A549 (cell line): ENCODE data around the gene G2E3. TPM values are rescaled to one million over a fixed set of nuclear protein-coding genes. Genes with fewer than 3 reads are reported as not detected.

ENCODE experiments used
- ATAC-seq, 2 experiments: fragments of 200-7000 bp in 1 of 2; fragments of >200 bp in 1 of 2; cut with Nextera tagmentation in 1 of 2; cut with Tn5 transposase in 1 of 2; 3 replicates each; pipeline versions ENCODE4 v1.8.0 to v1.9.1; 2018 to 2020; ENCODE audit warnings: mild to moderate bottlenecking in 1 of 2, moderate library complexity in 1 of 2
- CTCF ChIA-PET: fragments of 300-600 bp; sonication (Branson Sonifier 250); formaldehyde crosslinking; extraction: SDS; loops from one replicate; lab custom pipeline; 2021; ENCODE audit warnings: antibody characterized with exemption, inconsistent platforms; lab: Yijun Ruan, JAX
- POLR2A ChIA-PET: fragments of 350-600 bp; formaldehyde crosslinking; extraction: SDS; loops from one replicate; lab custom pipeline; 2021; ENCODE audit warnings: antibody characterized with exemption, inconsistent platforms; lab: Yijun Ruan, JAX
- DNase-seq, 2 experiments: peaks; one replicate each; pipeline versions ENCODE4 v3.0.0 to v3.0.0-alpha.2; 2011 to 2016; ENCODE audit warnings: low read depth in 1 of 2, low spot score in 1 of 2
- FAIRE-seq: peaks from 2 replicates; lab custom pipeline; 2011; peaks lifted over from hg19 to GRCh38; lab: Jason Lieb, UNC
- H3K27ac ChIP-seq, 2 experiments: fragments of >200 bp; sonication (Bioruptor Twin); formaldehyde crosslinking; 3 replicates each; pipeline ENCODE4 v1.5.1; 2016 to 2017
- H3K4me1 ChIP-seq: fragments of >200 bp; sonication (Bioruptor Twin); formaldehyde crosslinking; 3 replicates; pipeline ENCODE4 v1.6.1; 2016
- H3K4me2 ChIP-seq: fragments of >200 bp; sonication (Bioruptor Twin); formaldehyde crosslinking; 3 replicates; pipeline ENCODE4 v1.6.1; 2016
- H3K4me3 ChIP-seq: fragments of >200 bp; sonication (Bioruptor Twin); formaldehyde crosslinking; 3 replicates; pipeline ENCODE4 v1.5.1; 2016
- H3K9me3 ChIP-seq: fragments of >200 bp; sonication (Bioruptor Twin); formaldehyde crosslinking; 3 replicates; pipeline ENCODE4 v1.6.1; 2016
- ATOH8 ChIP-seq: fragments of 250-450 bp; sonication (Bioruptor Pico); IDR thresholded peaks from 2 replicates; pipeline ENCODE4 v1.5.0; 2020; ENCODE audit warnings: low read depth, mild to moderate bottlenecking, moderate library complexity
- CEBPB ChIP-seq, 2 experiments: fragments of >200 bp in 1 of 2; sonication (Bioruptor Twin) in 1 of 2; formaldehyde crosslinking in 1 of 2; IDR thresholded peaks; 2 replicates each; pipeline ENCODE4 v1.6.1; 2012 to 2016
- CHD2 ChIP-seq: fragments of 150-350 bp; IDR thresholded peaks from 2 replicates; pipeline ENCODE4 v1.6.1; 2014; ENCODE audit warnings: low read length; ENCODE audit not compliant: partially characterized antibody
- EHF ChIP-seq: fragments of 250-450 bp; sonication (Bioruptor Pico); IDR thresholded peaks from 2 replicates; pipeline ENCODE4 v1.5.0; 2020; ENCODE audit warnings: mild to moderate bottlenecking
- HES2 ChIP-seq: fragments of >200 bp; sonication (Bioruptor Twin); formaldehyde crosslinking; IDR thresholded peaks from 2 replicates; pipeline ENCODE4 v1.6.1; 2016
- HOXA7 ChIP-seq: fragments of 250-450 bp; sonication (Bioruptor Pico); IDR thresholded peaks from 2 replicates; pipeline ENCODE4 v1.5.0; 2020; ENCODE audit warnings: mild to moderate bottlenecking, moderate library complexity
- JUNB ChIP-seq: fragments of >200 bp; sonication (Bioruptor Twin); formaldehyde crosslinking; IDR thresholded peaks from 2 replicates; pipeline ENCODE4 v1.6.1; 2016
- KDM1A ChIP-seq: fragments of 200-600 bp; sonication (generic); IDR thresholded peaks from 2 replicates; pipeline ENCODE4 v1.6.1; 2016; ENCODE audit warnings: low read depth, mild to moderate bottlenecking
- MYC ChIP-seq: IDR thresholded peaks from 2 replicates; pipeline ENCODE4 v1.6.1; 2012; ENCODE audit warnings: mild to moderate bottlenecking, inconsistent platforms, low read length, improper control_type of control experiment, borderline replicate concordance
- PHF8 ChIP-seq: fragments of 200-600 bp; sonication (generic); IDR thresholded peaks from 2 replicates; pipeline ENCODE4 v1.6.1; 2016; ENCODE audit warnings: low read depth, mild to moderate bottlenecking, antibody characterized with exemption, moderate library complexity, borderline replicate concordance
- RAD21 ChIP-seq, 2 experiments: fragments of >200 bp in 1 of 2; sonication (Bioruptor Twin) in 1 of 2; formaldehyde crosslinking in 1 of 2; IDR thresholded peaks in 1 of 2; conservative IDR thresholded peaks in 1 of 2; 2 replicates in 1 of 2; 3 replicates in 1 of 2; pipeline ENCODE4 v1.6.1; 2012 to 2018; ENCODE audit warnings: inconsistent platforms in 1 of 2
- REST ChIP-seq: fragments of 200-600 bp; sonication (generic); IDR thresholded peaks from 2 replicates; pipeline ENCODE4 v1.6.1; 2016; ENCODE audit warnings: antibody characterized with exemption, mild to moderate bottlenecking, moderate library complexity
- SMC3 ChIP-seq: fragments of >200 bp; sonication (Bioruptor Twin); formaldehyde crosslinking; IDR thresholded peaks from 3 replicates; pipeline ENCODE4 v1.6.1; 2018; ENCODE audit warnings: inconsistent platforms
- ZC3H11A ChIP-seq: fragments of 450-650 bp; IDR thresholded peaks from 2 replicates; pipeline ENCODE4 v1.6.1; 2014; ENCODE audit warnings: antibody characterized with exemption, mild to moderate bottlenecking
- ZFP36 ChIP-seq: fragments of 450-650 bp; IDR thresholded peaks from 2 replicates; pipeline ENCODE4 v1.6.1; 2014; ENCODE audit warnings: borderline replicate concordance; ENCODE audit not compliant: partially characterized antibody
- WGBS: methylation state at CpG from one replicate; pipeline ENCODE4 v1.1.6; 2017; ENCODE audit errors: missing lambda C conversion rate; 5-methylcytosine and 5-hydroxymethylcytosine counted together
- polyA plus RNA-seq, 4 experiments: library from polyadenylated mRNA; depleted of rRNA in 3 of 4; stranded (reverse); fragments of >200 nt; fragmentation: RNase III in 1 of 4; extraction: RNeasy Plus Mini Kit Qiagen cat#74134 plus additional on column Dnase treatment in 1 of 4; gene quantifications; 2 replicates in 3 of 4; 3 replicates in 1 of 4; pipeline ENCODE4 v1.2.3, GENCODE V29; 2011 to 2017
- TF ChIP-seq, protein P1 (sequence below): fragments of >200 bp; sonication (Bioruptor Twin); formaldehyde crosslinking; IDR thresholded peaks from 3 replicates; pipeline ENCODE4 v1.5.1; 2016

The G2E3 gene
- polyA plus RNA-seq, 2 of the 4 experiments (the other 2 are of a cell fraction), result 18.2 to 27.9 TPM

DNA sequence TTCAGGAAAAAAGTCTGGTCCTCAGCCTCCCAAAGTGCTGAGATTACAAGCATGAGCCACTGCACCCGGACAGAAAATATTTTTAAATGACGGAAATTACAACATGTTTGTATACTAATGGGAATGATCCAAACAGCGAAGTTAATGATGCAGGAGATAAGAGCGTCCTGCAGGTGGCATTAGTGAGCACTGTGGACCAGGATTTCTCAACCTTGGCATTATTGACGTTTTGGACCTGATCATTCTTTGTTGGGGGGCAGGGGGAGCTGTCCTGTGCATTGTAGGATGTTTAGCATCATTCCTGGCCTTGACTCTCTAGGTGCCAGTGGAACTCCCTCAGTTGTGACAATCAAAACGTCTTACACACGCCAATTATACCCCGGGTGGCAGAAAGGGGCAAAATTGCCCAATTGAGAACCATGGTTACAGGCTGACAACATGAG is 97.3 kb downstream of the G2E3 start:
- TF ChIP-seq KDM1A (no peak), SMC3 (peak; percentile 53; the same call in 2 of the 3 replicates), RAD21 (conservative IDR thresholded peaks at IDR 0.05 in 1 of 2, IDR thresholded peaks at IDR 0.05 in 1 of 2) (peak; percentile 36 to 52), HES2 (no peak), CEBPB (IDR thresholded peaks at IDR 0.05) (peak in 1 of 2 experiments; percentile 76; a peak in 2 of 4 replicates)
- TF ChIP-seq, protein P1, sequence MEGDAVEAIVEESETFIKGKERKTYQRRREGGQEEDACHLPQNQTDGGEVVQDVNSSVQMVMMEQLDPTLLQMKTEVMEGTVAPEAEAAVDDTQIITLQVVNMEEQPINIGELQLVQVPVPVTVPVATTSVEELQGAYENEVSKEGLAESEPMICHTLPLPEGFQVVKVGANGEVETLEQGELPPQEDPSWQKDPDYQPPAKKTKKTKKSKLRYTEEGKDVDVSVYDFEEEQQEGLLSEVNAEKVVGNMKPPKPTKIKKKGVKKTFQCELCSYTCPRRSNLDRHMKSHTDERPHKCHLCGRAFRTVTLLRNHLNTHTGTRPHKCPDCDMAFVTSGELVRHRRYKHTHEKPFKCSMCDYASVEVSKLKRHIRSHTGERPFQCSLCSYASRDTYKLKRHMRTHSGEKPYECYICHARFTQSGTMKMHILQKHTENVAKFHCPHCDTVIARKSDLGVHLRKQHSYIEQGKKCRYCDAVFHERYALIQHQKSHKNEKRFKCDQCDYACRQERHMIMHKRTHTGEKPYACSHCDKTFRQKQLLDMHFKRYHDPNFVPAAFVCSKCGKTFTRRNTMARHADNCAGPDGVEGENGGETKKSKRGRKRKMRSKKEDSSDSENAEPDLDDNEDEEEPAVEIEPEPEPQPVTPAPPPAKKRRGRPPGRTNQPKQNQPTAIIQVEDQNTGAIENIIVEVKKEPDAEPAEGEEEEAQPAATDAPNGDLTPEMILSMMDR, result peak; percentile 61
- TF ChIP-seq, all 56 proteins: peak for 4
- no peak overlapping the region for H3K4me2 ChIP-seq
- whole genome bisulfite sequencing, result 45% methylated on average over 8 of the region's 8 CpGs
- peak; percentile 21 to 39 for DNase-seq
- H3K4me3 ChIP-seq, result no peak overlapping the region
- peak; percentile 78 to 82; a peak in 4 of 6 replicates for ATAC-seq
- ChIA-PET CTCF (interaction anchor here (0.7 to 1.3 kb wide), 9 partner anchors 11 to 223 kb away, joined by 3 to 7 read pairs (median 4); no protein-coding TSS in a partner anchor), POLR2A (no interaction called here)
- peak; percentile 7 for FAIRE-seq
- no peaks in the 10 kb centered on the region for H3K9me3 ChIP-seq
- no peaks in the 10 kb centered on the region for H3K4me1 ChIP-seq
- H3K27ac ChIP-seq, result no peak overlapping the region

DNA sequence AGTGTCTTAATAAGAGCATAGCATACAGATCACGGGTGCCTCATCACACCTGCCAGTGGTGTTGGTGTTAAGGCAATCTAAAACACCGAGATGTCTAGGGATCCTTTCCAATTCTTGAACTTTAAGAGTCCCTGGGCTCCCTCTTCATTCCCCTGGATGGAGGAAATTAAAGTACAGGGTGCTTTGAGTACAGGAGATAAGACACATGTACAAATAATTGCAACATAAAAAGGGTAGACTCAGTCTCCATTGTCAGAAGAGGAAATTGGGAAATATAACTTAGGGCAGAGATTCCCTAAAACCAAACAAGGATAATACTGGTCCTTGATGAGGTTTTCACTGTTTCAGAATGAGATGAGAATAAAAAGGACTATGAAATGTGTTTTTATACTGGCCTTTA is 98.1 kb downstream of the G2E3 start:
- TF ChIP-seq, protein P1, result no peak
- TF ChIP-seq CHD2, result no peak
- no peak for TF ChIP-seq HOXA7
- no peak for TF ChIP-seq KDM1A
- Histone ChIP-seq H3K4me1 (no peaks in the 10 kb centered on the region), H3K27ac (no peak overlapping the region), H3K4me2 (no peak overlapping the region), H3K4me3 (no peak overlapping the region), H3K9me3 (no peaks in the 10 kb centered on the region)
- WGBS, result 89% methylated on average over 2 of the region's 2 CpGs
- FAIRE-seq (no peak), DNase-seq (no peak), ATAC-seq (no peak)
- ChIA-PET CTCF (interaction anchor here (0.7 to 1.4 kb wide), 8 partner anchors 14 to 222 kb away, joined by 3 to 7 read pairs (median 4); no protein-coding TSS in a partner anchor), POLR2A (interaction anchor here (0.7 kb wide), 1 partner anchor 382 kb away, joined by 3 read pairs; no protein-coding TSS in a partner anchor)

- peak; percentile 3 to 17 for DNase-seq
- WGBS, result 8% methylated on average over 2 of the region's 2 CpGs
- Histone ChIP-seq H3K9me3 (no peaks in the 10 kb centered on the region), H3K4me2 (no peak overlapping the region), H3K4me1 (no peaks in the 10 kb centered on the region), H3K27ac (no peak overlapping the region), H3K4me3 (no peak overlapping the region)
- ATAC-seq, result no peak
- POLR2A ChIA-PET, result interaction anchor here (0.7 kb wide), 1 partner anchor 382 kb away, joined by 3 read pairs; no protein-coding TSS in a partner anchor
- TF ChIP-seq JUNB, result no peak
- TF ChIP-seq PHF8, result no peak
- TF ChIP-seq ZC3H11A, result no peak
- no peak for TF ChIP-seq HES2
- TF ChIP-seq MYC, result no peak
- no peak for TF ChIP-seq ATOH8 (CRISPR knock-in tag)
- no peak for TF ChIP-seq REST
- TF ChIP-seq, protein P1, result peak; percentile 48
- TF ChIP-seq RAD21 (conservative IDR thresholded peaks at IDR 0.05 in 1 of 2, IDR thresholded peaks at IDR 0.05 in 1 of 2), result peak; percentile 44 to 52
- TF ChIP-seq ZFP36, result no peak
- TF ChIP-seq EHF (CRISPR knock-in tag), result no peak
- peak; percentile 55 for TF ChIP-seq SMC3
- no peak for FAIRE-seq
- CTCF ChIA-PET, result interaction anchor here (0.9 to 1.4 kb wide), 3 partner anchors 18 to 27 kb away, joined by 3 to 5 read pairs (median 4); no protein-coding TSS in a partner anchor
Observed at GRCh38 chr14:30657606-30658163, 98.7 kb downstream of the G2E3 start.
